ENCODE measurements around the gene CTAGE1.

CTAGE1 gene

DNA sequence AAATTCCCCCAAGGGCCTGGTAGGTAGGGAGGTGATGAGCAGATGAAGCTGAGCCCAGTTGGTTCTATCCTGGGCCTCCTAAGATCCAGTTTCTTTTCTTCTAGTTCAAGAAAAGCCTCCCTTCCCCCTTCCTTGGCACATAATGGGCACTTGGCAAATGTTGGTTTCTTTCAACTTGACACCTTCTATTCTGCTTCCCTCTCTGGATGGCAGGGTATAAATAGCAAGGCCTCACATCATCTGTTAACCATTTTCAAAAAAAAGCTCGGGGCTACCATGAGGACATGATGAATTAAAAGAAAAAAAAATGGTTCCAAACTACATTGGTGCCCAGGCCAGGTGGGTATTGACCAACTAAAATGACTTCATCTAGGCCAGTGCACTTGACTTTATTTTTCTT lies 29.9 kb downstream of the CTAGE1 start:
- no peak for DNase-seq

DNA sequence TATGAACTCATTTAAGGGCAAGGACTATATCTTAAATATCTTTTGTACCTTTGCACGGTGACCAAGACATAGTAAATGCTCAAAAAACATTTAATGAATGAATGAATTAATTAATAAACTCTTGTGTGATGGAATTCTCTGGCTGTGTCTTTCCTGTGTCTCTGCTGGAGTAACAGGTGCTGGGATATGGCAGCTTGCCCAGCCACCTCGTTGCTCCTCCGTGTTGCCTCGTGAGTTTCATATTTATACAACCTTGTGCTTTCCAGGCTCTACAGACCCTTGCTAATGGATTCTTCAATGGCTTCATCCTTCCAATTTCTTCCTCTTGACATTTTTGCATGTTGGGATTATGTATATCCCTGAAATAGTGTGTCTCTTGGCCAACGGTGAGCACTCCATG lies 30.4 kb downstream of the CTAGE1 start:
- DNase-seq = no peak

DNA sequence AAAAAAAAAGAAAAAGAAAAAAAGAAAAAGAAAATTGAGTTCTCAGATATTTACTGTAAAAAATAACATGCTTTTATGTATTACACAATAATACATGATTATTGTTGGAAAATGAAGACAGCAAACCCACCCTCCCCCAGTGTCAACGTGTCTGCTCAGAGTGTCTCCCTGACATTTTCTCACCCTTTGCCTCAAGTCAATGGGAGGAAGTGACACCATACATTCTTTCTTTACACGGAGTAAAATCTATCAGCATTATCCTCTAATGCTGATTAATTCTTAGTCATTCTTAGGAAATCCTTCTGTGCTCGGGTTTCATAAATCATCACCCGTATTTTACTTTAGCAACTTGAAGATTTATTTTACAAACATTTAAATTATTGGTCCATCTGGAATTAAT lies 32.0 kb downstream of the CTAGE1 start:
- no peak for DNase-seq

DNA sequence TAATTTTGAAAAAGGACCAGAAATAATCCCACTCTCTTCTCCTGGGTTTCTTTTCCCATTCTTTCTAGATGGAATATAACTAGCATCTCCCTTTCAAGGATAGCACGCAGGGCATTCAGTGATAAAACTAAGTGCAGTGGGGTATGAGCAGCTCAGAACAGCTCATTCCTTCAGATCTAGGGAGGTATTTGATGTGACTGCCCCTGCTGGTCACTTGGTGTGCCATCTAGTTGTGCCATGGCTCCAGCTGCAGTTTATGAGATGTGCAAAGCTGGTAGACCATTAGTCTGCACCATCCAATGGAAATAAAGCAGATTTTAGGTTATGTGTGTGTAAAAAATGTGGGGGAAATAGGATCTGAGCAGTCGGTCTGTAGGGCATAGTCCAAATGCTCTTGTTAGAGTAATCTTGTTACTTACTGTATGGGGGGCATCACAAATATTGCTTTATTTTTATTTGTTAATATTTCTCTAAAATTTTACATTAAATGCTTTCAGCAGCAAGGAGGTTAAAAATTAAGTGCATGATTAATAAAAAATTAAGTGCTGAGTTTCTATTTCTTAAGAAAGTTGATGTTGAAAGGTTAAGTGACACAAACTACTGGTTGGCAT lies 38.9 kb downstream of the CTAGE1 start:
- no peak for DNase-seq

DNA sequence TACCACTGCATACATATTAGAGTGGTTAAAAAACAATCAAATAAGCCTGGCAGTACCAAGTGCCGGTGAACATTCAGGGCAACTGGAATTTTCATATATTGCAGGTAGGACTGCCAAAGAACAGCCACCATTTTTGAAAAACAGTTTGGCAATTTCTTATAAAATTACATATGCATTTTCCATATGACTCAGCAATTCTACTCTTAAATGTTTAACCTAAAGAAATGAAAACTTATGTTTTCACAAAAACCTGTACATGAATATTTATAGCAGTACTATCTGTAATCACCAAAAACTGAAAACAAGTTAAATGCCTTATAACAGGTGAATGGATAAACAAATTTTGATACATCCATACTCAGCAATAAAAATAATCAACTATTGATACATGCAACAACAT lies 39.9 kb downstream of the CTAGE1 start:
- no peak for DNase-seq

DNA sequence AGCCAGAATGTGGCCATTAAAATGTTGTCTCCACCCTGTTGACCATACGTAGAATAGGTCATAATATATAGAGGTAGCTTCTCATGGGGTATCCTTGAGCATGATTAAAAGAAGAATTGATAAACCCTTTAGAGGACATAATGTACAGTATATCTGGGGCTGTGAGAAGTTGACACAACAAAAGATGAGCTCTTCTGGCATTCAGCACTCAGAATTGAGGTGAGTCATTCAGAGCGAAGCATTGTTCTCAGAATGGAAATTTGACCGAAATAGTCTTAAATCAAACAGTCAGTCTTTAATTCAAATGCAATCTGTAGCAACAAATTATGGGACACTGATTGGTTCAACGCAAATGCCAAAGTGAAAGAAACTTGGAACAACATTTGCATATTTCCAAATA lies 47.3 kb downstream of the CTAGE1 start:
- no peak for DNase-seq

DNA sequence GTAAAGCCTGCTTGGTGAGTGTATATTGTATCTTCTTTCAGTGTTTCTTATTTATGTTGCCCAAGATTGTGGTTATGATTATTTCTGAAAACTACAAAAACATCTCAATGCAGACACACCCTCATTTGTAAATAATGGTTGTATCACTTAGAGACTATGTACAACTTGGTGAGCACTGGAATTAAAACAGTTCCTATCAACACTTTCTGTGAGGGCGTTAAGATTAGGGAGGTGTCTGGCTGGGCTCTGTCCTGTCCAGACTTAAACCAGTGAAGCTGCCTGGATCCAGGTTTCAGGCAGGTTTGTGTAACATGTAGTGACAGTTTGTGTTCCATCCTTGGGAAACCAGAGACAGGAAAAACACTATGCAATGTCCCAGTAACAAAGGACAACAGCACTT lies 49.7 kb downstream of the CTAGE1 start:
- DNase-seq = no peak

DNA sequence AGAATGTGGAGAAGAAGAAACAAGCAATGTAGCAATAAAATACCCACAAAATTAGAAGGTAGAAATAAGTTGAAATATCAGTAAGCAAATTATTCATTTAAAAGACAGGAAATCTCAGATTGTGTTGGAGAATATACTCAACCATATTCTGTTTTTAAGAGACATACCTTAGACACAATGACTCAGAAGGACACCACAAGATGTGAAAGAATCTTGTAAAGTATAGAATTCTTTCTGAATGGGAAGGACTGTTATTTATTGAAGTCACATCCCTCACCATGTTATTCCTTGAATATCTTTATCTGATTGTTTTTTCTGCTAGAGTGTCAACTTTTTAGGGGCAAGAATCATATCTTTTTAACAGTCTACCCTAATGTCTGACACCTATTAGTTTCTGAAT lies 50.4 kb downstream of the CTAGE1 start:
- DNase-seq = no peak

DNA sequence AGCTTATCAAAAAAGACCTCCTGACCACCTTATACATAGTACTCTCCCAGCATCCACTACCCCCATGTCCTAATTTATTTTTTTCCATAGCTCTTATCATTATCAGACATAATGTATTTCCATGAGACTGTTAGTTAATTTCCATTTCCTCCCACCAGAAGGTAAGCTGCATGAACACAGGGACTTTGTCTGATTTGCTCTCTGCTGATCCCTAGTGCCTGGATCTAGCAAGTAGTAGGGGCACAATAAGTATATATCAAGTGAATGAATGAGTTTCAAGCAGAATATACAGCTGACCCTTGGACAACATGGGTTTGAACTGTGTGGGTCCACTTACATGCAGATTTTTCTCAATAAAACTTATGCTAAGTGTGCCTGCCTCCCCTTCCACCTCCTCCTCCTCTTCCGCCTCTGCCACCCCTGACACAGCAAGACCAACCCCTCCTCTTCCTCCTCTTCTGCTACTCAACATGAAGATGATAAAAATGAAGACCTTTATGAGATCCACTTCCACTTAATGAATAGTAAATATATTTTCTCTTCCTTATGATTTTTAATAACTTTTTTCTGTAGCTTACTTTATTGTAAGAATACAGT lies 53.8 kb downstream of the CTAGE1 start:
- DNase-seq = no peak

All from cerebellar nuclear complex (tissue), 1 donor.